Neural cell (in vitro differentiated cells): Measurements from ENCODE around the gene SVOP.

Experiments
- EP300 ChIP-seq: fragments of 450-650 bp; conservative IDR thresholded peaks from 2 replicates; pipeline ENCODE4 v1.6.1; 2014; ENCODE audit warnings: antibody characterized with exemption, mild to moderate bottlenecking, moderate library complexity; ENCODE audit not compliant: poor library complexity, severe bottlenecking
- EZH2 ChIP-seq: fragments of 200-600, 300-800 bp; shearing (Covaris generic), sonication (generic); IDR thresholded peaks from 2 replicates; pipeline ENCODE4 v1.6.1; 2014; ENCODE audit warnings: antibody characterized with exemption, low read length, borderline replicate concordance, mild to moderate bottlenecking; ENCODE audit not compliant: insufficient read depth, poor library complexity, severe bottlenecking
- RAD21 ChIP-seq: fragments of 450-650 bp; conservative IDR thresholded peaks from 2 replicates; pipeline ENCODE4 v1.6.1; 2014; ENCODE audit warnings: antibody characterized with exemption, mild to moderate bottlenecking, moderate library complexity
- TAF1 ChIP-seq: IDR thresholded peaks from 2 replicates; pipeline ENCODE4 v1.6.1; 2012; ENCODE audit warnings: low read depth
- TF ChIP-seq, protein P1 (sequence below): fragments of 450-650 bp; IDR thresholded peaks from 2 replicates; pipeline ENCODE4 v1.5.1; 2014; ENCODE audit warnings: antibody characterized with exemption, mild to moderate bottlenecking, moderate library complexity; ENCODE audit not compliant: poor library complexity, severe bottlenecking
- TF ChIP-seq, protein P2 (sequence below): IDR thresholded peaks from 2 replicates; pipeline ENCODE4 v1.6.1; 2012; ENCODE audit warnings: borderline replicate concordance

DNA sequence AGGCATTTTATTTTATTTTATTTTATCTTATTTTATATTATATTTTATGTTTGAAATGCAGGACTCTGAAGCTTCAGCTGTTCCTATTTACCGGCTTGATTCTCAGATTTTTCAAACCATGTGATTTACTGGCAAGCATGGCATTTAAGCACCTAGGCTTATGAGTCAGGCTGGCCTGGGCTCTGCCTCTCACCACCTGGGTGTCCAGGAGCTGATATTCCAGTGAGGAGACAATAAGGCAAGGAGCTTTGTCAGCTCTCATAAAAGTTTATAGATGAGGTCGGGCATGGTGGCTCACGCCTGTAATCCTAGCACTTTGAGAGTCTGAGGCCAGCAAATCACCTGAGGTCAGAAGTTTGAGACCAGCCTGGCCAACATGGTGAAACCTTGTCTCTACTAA lies 138.9 kb downstream of the SVOP start:
- TF ChIP-seq, protein P1, sequence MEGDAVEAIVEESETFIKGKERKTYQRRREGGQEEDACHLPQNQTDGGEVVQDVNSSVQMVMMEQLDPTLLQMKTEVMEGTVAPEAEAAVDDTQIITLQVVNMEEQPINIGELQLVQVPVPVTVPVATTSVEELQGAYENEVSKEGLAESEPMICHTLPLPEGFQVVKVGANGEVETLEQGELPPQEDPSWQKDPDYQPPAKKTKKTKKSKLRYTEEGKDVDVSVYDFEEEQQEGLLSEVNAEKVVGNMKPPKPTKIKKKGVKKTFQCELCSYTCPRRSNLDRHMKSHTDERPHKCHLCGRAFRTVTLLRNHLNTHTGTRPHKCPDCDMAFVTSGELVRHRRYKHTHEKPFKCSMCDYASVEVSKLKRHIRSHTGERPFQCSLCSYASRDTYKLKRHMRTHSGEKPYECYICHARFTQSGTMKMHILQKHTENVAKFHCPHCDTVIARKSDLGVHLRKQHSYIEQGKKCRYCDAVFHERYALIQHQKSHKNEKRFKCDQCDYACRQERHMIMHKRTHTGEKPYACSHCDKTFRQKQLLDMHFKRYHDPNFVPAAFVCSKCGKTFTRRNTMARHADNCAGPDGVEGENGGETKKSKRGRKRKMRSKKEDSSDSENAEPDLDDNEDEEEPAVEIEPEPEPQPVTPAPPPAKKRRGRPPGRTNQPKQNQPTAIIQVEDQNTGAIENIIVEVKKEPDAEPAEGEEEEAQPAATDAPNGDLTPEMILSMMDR: no peak
- TF ChIP-seq RAD21 (no peak), TAF1 (no peak), EZH2 (no peak), EP300 (no peak)
- TF ChIP-seq, protein P2, sequence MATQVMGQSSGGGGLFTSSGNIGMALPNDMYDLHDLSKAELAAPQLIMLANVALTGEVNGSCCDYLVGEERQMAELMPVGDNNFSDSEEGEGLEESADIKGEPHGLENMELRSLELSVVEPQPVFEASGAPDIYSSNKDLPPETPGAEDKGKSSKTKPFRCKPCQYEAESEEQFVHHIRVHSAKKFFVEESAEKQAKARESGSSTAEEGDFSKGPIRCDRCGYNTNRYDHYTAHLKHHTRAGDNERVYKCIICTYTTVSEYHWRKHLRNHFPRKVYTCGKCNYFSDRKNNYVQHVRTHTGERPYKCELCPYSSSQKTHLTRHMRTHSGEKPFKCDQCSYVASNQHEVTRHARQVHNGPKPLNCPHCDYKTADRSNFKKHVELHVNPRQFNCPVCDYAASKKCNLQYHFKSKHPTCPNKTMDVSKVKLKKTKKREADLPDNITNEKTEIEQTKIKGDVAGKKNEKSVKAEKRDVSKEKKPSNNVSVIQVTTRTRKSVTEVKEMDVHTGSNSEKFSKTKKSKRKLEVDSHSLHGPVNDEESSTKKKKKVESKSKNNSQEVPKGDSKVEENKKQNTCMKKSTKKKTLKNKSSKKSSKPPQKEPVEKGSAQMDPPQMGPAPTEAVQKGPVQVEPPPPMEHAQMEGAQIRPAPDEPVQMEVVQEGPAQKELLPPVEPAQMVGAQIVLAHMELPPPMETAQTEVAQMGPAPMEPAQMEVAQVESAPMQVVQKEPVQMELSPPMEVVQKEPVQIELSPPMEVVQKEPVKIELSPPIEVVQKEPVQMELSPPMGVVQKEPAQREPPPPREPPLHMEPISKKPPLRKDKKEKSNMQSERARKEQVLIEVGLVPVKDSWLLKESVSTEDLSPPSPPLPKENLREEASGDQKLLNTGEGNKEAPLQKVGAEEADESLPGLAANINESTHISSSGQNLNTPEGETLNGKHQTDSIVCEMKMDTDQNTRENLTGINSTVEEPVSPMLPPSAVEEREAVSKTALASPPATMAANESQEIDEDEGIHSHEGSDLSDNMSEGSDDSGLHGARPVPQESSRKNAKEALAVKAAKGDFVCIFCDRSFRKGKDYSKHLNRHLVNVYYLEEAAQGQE: no peak
